HepG2 (cell line): ENCODE data around the gene FEV. TPM values are rescaled to one million over a fixed set of nuclear protein-coding genes. Genes with fewer than 3 reads are reported as not detected.

ENCODE experiments used
- ATAC-seq: fragments of 200-7000 bp; cut with Tn5 transposase; 3 replicates; pipeline ENCODE4 v1.9.1; 2020; ENCODE audit warnings: mild to moderate bottlenecking, moderate library complexity
- BruUV-seq: library from RNA; stranded (reverse); fragments of 400-500 nt; replicated peaks from 2 replicates; lab custom pipeline; 2021; lab: Mats Ljungman, UMichigan
- CTCF ChIA-PET: fragments of 300-600 bp; formaldehyde crosslinking; extraction: SDS; loops from one replicate; lab custom pipeline; 2021; ENCODE audit warnings: low total read pairs, inconsistent platforms, low intra/inter-chr PET ratio; lab: Yijun Ruan, JAX
- POLR2A ChIA-PET: fragments of 350-600 bp; sonication (Branson Sonifier 250); formaldehyde crosslinking; loops from one replicate; lab custom pipeline; 2020; ENCODE audit warnings: antibody characterized with exemption, inconsistent platforms; lab: Yijun Ruan, JAX
- DNase-seq: peaks from one replicate; pipeline ENCODE4 v3.0.0-alpha.2; 2015; ENCODE audit warnings: low spot score
- FAIRE-seq: peaks from 3 replicates; lab custom pipeline; 2011; peaks lifted over from hg19 to GRCh38; lab: Jason Lieb, UNC
- H2AFZ ChIP-seq: one replicate; pipeline ENCODE4 v1.6.1; 2011; ENCODE audit warnings: low read length, inconsistent platforms
- H3K27ac ChIP-seq: fragments of 300-600 bp; 3 replicates; pipeline ENCODE4 v1.8.0; 2011; ENCODE audit warnings: mixed run types, mild to moderate bottlenecking, mixed read lengths, low read length, inconsistent platforms; ENCODE audit not compliant: insufficient read depth; ENCODE audit errors: extremely low read length
- H3K27me3 ChIP-seq, 2 experiments: fragments of 200-600 bp in 1 of 2; 2 replicates in 1 of 2; 3 replicates in 1 of 2; pipeline versions ENCODE4 v1.6.0 to v1.8.0; 2011; ENCODE audit warnings: low read length in 2 of 2, mild to moderate bottlenecking in 2 of 2, moderate library complexity in 2 of 2, inconsistent platforms in 1 of 2; ENCODE audit not compliant: insufficient read depth in 2 of 2, control insufficient read depth in 1 of 2
- H3K36me3 ChIP-seq, 2 experiments: fragments of 200-600 bp in 1 of 2; replicated peaks in 1 of 2; 2 replicates in 1 of 2; 3 replicates in 1 of 2; pipeline versions ENCODE4 v1.5.1 to v1.8.0; 2011; ENCODE audit warnings: low read length in 2 of 2, inconsistent platforms in 1 of 2; ENCODE audit not compliant: insufficient read depth in 2 of 2, control insufficient read depth in 1 of 2
- H3K4me1 ChIP-seq: 2 replicates; pipeline ENCODE4 v1.5.1; 2012; ENCODE audit warnings: low read length, inconsistent platforms; ENCODE audit not compliant: insufficient read depth
- H3K4me2 ChIP-seq: 2 replicates; pipeline ENCODE4 v1.6.0; 2011; ENCODE audit warnings: low read depth, low read length, inconsistent platforms
- H3K4me3 ChIP-seq, 3 experiments: fragments of 200-600 bp in 1 of 3; sonication (generic), shearing (Covaris generic) in 1 of 3; replicated peaks in 1 of 3; 2 replicates each; pipeline ENCODE4 v1.5.1; 2011 to 2016; ENCODE audit warnings: low read length in 3 of 3, inconsistent platforms in 2 of 3, low read depth in 2 of 3, mild to moderate bottlenecking in 2 of 3, control low read depth in 1 of 3, mixed read lengths in 1 of 3; ENCODE audit not compliant: insufficient read depth in 1 of 3
- H3K79me2 ChIP-seq: one replicate; pipeline ENCODE4 v1.6.1; 2011; ENCODE audit warnings: low read length, inconsistent platforms; ENCODE audit not compliant: insufficient read depth
- H3K9ac ChIP-seq: 2 replicates; pipeline ENCODE4 v1.6.0; 2011; ENCODE audit warnings: mild to moderate bottlenecking, low read depth, low read length, inconsistent platforms; ENCODE audit not compliant: insufficient read depth
- H3K9me3 ChIP-seq: 2 replicates; pipeline ENCODE4 v1.5.1; 2012; ENCODE audit warnings: mild to moderate bottlenecking, low read length
- H4K20me1 ChIP-seq: 2 replicates; pipeline ENCODE4 v1.6.0; 2011; ENCODE audit warnings: inconsistent platforms, mild to moderate bottlenecking, low read length, moderate library complexity; ENCODE audit not compliant: insufficient read depth
- CENPT ChIP-seq: sonication (generic); formaldehyde crosslinking; IDR thresholded peaks from 2 replicates; pipeline ENCODE4 v1.8.0; 2022; ENCODE audit warnings: low read depth, mild to moderate bottlenecking, moderate library complexity, missing genetic modification reagents
- CREB1 ChIP-seq, 2 experiments: fragments of 450-650 bp in 1 of 2; IDR thresholded peaks; 2 replicates each; pipeline ENCODE4 v1.6.1; 2016 to 2017; ENCODE audit warnings: control low read depth in 1 of 2, mild to moderate bottlenecking in 1 of 2, missing compliant biosample characterization in 1 of 2, missing genetic modification characterization in 1 of 2
- MAFF ChIP-seq: IDR thresholded peaks from 2 replicates; pipeline ENCODE4 v1.6.1; 2011; ENCODE audit warnings: low read depth, low read length, improper control_type of control experiment
- MAFK ChIP-seq, 2 experiments: IDR thresholded peaks in 1 of 2; conservative IDR thresholded peaks in 1 of 2; 2 replicates each; pipeline ENCODE4 v1.6.1; 2011; ENCODE audit warnings: improper control_type of control experiment in 2 of 2, low read length in 2 of 2
- SP1 ChIP-seq, 2 experiments: fragments of 450-650 bp in 1 of 2; sonication (generic) in 1 of 2; formaldehyde crosslinking in 1 of 2; IDR thresholded peaks; 2 replicates each; pipeline versions ENCODE4 v1.4.0 to v1.6.1; 2016 to 2020; ENCODE audit warnings: missing genetic modification reagents in 1 of 2
- ZNF121 ChIP-seq: sonication (generic); formaldehyde crosslinking; IDR thresholded peaks from 2 replicates; pipeline ENCODE4 v1.5.0; 2020; ENCODE audit warnings: mild to moderate bottlenecking, missing genetic modification reagents
- ZNF878 ChIP-seq: sonication (generic); formaldehyde crosslinking; IDR thresholded peaks from 2 replicates; pipeline ENCODE4 v1.8.1; 2023; ENCODE audit warnings: mild to moderate bottlenecking, missing genetic modification reagents, moderate library complexity
- WGBS: methylation state at CpG from one replicate; pipeline ENCODE4 v1.1.6; 2017; ENCODE audit warnings: low lambda C conversion rate; 5-methylcytosine and 5-hydroxymethylcytosine counted together
- in situ Hi-C: cut with HindIII; loops from 2 replicates; pipeline ENCODE4 v1.10.0; 2017; ENCODE audit warnings: low pct_unique_long_range_greater_than_20kb; ENCODE audit not compliant: extremely low pct_ligation_motif_present
- intact Hi-C: fragments of 100-400 bp; cut with micrococcal nuclease; formaldehyde crosslinking; loops from one replicate; pipeline ENCODE4 v1.10.0; 2022; ENCODE audit not compliant: unreplicated experiment
- polyA plus RNA-seq, 8 experiments: library from polyadenylated mRNA; depleted of rRNA in 3 of 8; stranded (reverse) in 7 of 8; unstranded in 1 of 8; fragments of >200 nt; fragmentation: Illumina TruSeq in 4 of 8; extraction: Trizol in 4 of 8; gene quantifications; 2 replicates each; pipeline versions ENCODE4 v1.2.1 to v1.2.3, GENCODE V29; 2011 to 2016; ENCODE audit warnings: low read depth in 4 of 8, missing spikeins in 1 of 8, mixed read lengths in 1 of 8; ENCODE audit not compliant: insufficient read depth in 1 of 8
- total RNA-seq, 5 experiments: library from RNA; depleted of rRNA; stranded (reverse); fragments of >200 nt; fragmentation: Illumina TruSeq; extraction: Trizol; gene quantifications; 2 replicates each; pipeline ENCODE4 v1.2.3, GENCODE V29; 2016; ENCODE audit warnings: low read depth in 1 of 5
- TF ChIP-seq, protein P1 (sequence below): sonication (generic); formaldehyde crosslinking; IDR thresholded peaks from 2 replicates; pipeline ENCODE4 v1.5.0; 2020; ENCODE audit warnings: missing genetic modification reagents, mild to moderate bottlenecking, borderline replicate concordance

The FEV gene
- total and polyA plus RNA-seq, 2 of the 13 experiments (the other 11 are each of a cell fraction or from before 2014, with no cell fraction given) = not detected

DNA sequence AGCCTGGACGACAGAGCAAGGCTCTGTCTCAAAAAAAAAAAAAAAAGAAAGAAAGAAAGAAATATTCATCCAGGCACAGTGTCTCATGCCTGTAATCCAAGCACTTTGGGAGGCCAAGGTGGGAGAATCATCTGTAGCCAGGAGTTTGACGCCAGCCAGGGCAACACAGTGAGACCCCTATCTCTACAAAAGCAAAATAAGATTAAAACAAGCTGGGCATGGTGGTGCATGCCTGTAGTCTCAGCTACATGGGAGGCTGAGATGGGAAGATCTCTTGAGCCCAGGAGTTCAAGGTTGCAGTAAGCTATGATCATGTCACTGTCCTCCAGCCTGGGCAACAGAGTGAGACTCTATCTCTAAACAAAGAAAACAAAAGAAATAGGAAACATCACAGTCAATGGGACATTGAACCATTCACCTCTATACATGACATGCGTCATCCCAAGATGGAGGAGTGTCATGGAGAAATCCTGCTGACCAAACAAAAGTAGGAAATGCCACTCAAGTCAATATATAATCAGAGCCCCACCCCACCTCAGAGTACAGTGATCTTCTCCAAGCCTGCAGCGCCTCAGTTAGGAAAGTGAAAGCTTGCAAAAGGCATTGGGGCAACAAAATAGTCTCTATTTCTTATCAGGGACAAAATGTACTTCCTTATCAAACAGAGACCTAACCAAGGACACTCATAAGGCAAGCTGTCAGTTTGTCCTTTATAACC, 9.8 kb downstream of the FEV start:
- ATAC-seq (no peak), FAIRE-seq (no peak)
- Histone ChIP-seq H3K9me3 (no peaks in the 10 kb centered on the region), H3K4me1 (no peaks in the 10 kb centered on the region), H4K20me1 (no peaks in the 10 kb centered on the region), H3K27me3 (peaks cover 0 to 35% of the 10 kb centered on the region in 2 experiments; a peak in 4 of 5 replicates), H3K36me3 (no peaks in the 10 kb centered on the region), H3K9ac (no peak overlapping the region), H2AFZ (no peak overlapping the region), H3K27ac (no peak overlapping the region), H3K4me2 (no peak overlapping the region)
- in situ Hi-C loops = no loop called here
- BruUV-seq = no TSS peak
- WGBS = 2% methylated on average over 4 of the region's 4 CpGs
- ChIA-PET POLR2A (no interaction called here), CTCF (no interaction called here)
- intact Hi-C loops = no loop called here
- TF ChIP-seq, protein P1, sequence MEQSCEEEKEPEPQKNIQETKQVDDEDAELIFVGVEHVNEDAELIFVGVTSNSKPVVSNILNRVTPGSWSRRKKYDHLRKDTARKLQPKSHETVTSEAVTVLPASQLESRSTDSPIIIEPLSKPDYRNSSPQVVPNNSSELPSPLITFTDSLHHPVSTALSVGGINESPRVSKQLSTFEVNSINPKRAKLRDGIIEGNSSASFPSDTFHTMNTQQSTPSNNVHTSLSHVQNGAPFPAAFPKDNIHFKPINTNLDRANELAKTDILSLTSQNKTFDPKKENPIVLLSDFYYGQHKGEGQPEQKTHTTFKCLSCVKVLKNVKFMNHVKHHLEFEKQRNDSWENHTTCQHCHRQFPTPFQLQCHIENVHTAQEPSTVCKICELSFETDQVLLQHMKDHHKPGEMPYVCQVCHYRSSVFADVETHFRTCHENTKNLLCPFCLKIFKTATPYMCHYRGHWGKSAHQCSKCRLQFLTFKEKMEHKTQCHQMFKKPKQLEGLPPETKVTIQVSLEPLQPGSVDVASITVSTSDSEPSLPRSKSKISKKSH = no peak
- TF ChIP-seq CREB1 (IDR thresholded peaks at IDR 0.05) (0 out of 2 replicates have a peak, but pooled peaks have one; percentile 17), CREB1 (CRISPR knock-in tag; IDR thresholded peaks at IDR 0.05) (no peak), SP1 (IDR thresholded peaks at IDR 0.05) (no peak), SP1 (CRISPR knock-in tag; IDR thresholded peaks at IDR 0.05) (no peak), MAFF (peak; percentile 57), ZNF878 (CRISPR knock-in tag) (no peak), MAFK (conservative IDR thresholded peaks at IDR 0.05 in 1 of 2, IDR thresholded peaks at IDR 0.05 in 1 of 2; ENCODE audit: low read length in 2 of 2) (peak; percentile 50 to 59; a peak in 3 of 4 replicates), CENPT (no peak), ZNF121 (CRISPR knock-in tag) (0 out of 2 replicates have a peak, but pooled peaks have one; percentile 13)
- TF ChIP-seq, all 625 proteins: peak for 4
- H3K4me3 ChIP-seq = no peak overlapping the region
- DNase-seq = no peak
- no peaks in the 10 kb centered on the region for H3K79me2 ChIP-seq
